Mucosa of descending colon (tissue), 3 donors: ENCODE results near the gene LTO1. TPM values are rescaled to one million over a fixed set of nuclear protein-coding genes. Genes with fewer than 3 reads are reported as not detected.

Experiments
- ATAC-seq: fragments of 200-7000 bp; cut with Tn5 transposase; one replicate; pipeline ENCODE4 v1.9.1; 2020; ENCODE audit warnings: mild to moderate bottlenecking, moderate library complexity
- DNase-seq, 3 donors: peaks; one replicate each; pipeline ENCODE4 v3.0.0-alpha.2; 2020
- H3K36me3 ChIP-seq: fragments of 200-600 bp; one replicate; pipeline ENCODE4 v1.8.0; 2021; ENCODE audit warnings: low read depth, mild to moderate bottlenecking
- H3K4me1 ChIP-seq: fragments of 200-600 bp; one replicate; pipeline ENCODE4 v1.8.0; 2021; ENCODE audit warnings: low read depth, mild to moderate bottlenecking
- H3K4me3 ChIP-seq: fragments of 200-600 bp; one replicate; pipeline ENCODE4 v1.8.0; 2021; ENCODE audit warnings: mild to moderate bottlenecking
- H3K9me3 ChIP-seq: fragments of 200-600 bp; one replicate; pipeline ENCODE4 v1.8.0; 2021; ENCODE audit warnings: mild to moderate bottlenecking
- intact Hi-C, 2 donors: fragments of 100-400 bp; cut with DNase I in 1 of 2; cut with micrococcal nuclease in 1 of 2; formaldehyde crosslinking; loops; one replicate each; pipeline versions ENCODE4 v1.11.0 to v1.11.1; 2022; cut with DNase I, micrococcal nuclease
- total RNA-seq, 3 donors: library from RNA; stranded (reverse); fragmentation: NEBNext Ultra II Directional in 2 of 3; extraction: Animal tissue kit (Norgen Biotek cat#: 25700) in 2 of 3; gene quantifications; one replicate each; pipeline versions ENCODE4 v1.2.1 to v1.2.4, GENCODE V29; 2021 to 2023
- TF ChIP-seq, protein P1 (sequence below): fragments of 200-600 bp; IDR thresholded peaks from one replicate; pipeline ENCODE4 v1.8.0; 2022; ENCODE audit warnings: antibody characterized with exemption, mild to moderate bottlenecking
- donor health status: DM: no; HTN: no; CAD: no; lungs with moderate emphysema.
- donor health status: DM: no; HTN: no; CAD: no.
- donor health status: DM: no; HTN: yes; CAD: no.

Gene LTO1
- total RNA-seq, 3 donors from 2014 or later, result 21.8 to 30.5 (median 22.4) TPM

- ATAC-seq, result no peak
- Histone ChIP-seq H3K4me3 (no peak overlapping the region), H3K9me3 (no peaks in the 10 kb centered on the region), H3K4me1 (peaks cover 16% of the 10 kb centered on the region), H3K36me3 (no peaks in the 10 kb centered on the region)
- DNase-seq, result peak in 1 of 3 donors; percentile 27
- intact Hi-C loops, result loop anchor here in 1 of 2 donors (5.0 to 10.0 kb wide), 2 partner anchors 360 to 543 kb away; no protein-coding TSS in a partner anchor
- TF ChIP-seq, protein P1, sequence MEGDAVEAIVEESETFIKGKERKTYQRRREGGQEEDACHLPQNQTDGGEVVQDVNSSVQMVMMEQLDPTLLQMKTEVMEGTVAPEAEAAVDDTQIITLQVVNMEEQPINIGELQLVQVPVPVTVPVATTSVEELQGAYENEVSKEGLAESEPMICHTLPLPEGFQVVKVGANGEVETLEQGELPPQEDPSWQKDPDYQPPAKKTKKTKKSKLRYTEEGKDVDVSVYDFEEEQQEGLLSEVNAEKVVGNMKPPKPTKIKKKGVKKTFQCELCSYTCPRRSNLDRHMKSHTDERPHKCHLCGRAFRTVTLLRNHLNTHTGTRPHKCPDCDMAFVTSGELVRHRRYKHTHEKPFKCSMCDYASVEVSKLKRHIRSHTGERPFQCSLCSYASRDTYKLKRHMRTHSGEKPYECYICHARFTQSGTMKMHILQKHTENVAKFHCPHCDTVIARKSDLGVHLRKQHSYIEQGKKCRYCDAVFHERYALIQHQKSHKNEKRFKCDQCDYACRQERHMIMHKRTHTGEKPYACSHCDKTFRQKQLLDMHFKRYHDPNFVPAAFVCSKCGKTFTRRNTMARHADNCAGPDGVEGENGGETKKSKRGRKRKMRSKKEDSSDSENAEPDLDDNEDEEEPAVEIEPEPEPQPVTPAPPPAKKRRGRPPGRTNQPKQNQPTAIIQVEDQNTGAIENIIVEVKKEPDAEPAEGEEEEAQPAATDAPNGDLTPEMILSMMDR, result no peak
These were observed 27.8 kb downstream of the LTO1 start for GRCh38 chr11:69647390-69647748.

- Histone ChIP-seq H3K9me3 (no peaks in the 10 kb centered on the region), H3K4me3 (no peak overlapping the region), H3K4me1 (peaks cover 16% of the 10 kb centered on the region), H3K36me3 (no peaks in the 10 kb centered on the region)
- DNase-seq, result peak in 1 of 3 donors; percentile 39
- TF ChIP-seq, protein P1, result no peak
- ATAC-seq, result no peak
- intact Hi-C loops, result loop anchor here in 1 of 2 donors (5.0 to 10.0 kb wide), 2 partner anchors 359 to 542 kb away; no protein-coding TSS in a partner anchor
These were observed 28.4 kb downstream of the LTO1 start for GRCh38 chr11:69646493-69647389.

DNA sequence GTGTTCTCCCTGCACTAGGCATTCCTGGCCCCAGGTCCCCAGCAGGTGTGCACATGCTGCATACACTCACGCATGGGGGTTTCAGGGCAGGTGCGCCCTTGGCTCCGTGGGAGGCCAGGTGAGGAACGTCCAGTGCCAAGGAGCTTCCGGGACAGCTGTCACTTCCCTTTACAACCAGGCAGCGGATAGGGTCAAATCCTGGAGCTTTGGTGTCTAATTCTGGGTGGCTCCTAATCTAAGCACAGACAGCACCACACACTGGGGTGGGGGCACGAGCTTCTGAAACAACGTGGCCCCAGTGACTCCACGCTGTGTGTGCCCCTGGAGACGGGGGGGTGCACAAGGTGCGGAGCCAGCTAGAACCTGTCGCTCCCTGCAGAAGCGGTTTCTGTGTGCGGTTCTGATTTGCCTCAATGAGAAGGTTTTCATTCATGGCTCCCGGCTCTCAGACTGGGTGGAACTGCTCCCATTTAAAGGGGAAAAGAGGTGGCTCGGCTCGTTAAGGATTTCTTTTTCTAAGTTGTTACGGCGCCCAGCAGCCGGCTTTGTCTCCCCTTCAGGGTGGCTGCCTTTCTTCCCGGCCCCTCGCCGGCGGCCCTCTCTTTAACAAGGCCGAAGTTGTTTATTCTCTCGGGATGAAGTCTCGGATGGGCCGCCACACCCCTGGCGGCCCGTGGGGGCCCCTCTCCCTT lies 29.2 kb downstream of the LTO1 start:
- DNase-seq (peak in 1 of 3 donors; percentile 47), ATAC-seq (no peak)
- TF ChIP-seq, protein P1, result no peak
- Histone ChIP-seq H3K4me3 (no peak overlapping the region), H3K4me1 (peaks cover 21% of the 10 kb centered on the region), H3K9me3 (no peaks in the 10 kb centered on the region), H3K36me3 (no peaks in the 10 kb centered on the region)
- intact Hi-C loops, result loop anchor here in 1 of 2 donors (5.0 to 10.0 kb wide), 2 partner anchors 359 to 541 kb away; no protein-coding TSS in a partner anchor

- TF ChIP-seq, protein P1, result no peak
- H3K4me3 ChIP-seq, result no peak overlapping the region
- H3K36me3 ChIP-seq, result no peaks in the 10 kb centered on the region
- H3K9me3 ChIP-seq, result no peaks in the 10 kb centered on the region
- intact Hi-C loops, result loop anchor here (5.0 to 10.0 kb wide), 3 partner anchors 358 to 543 kb away; no protein-coding TSS in a partner anchor
- peaks cover 25% of the 10 kb centered on the region for H3K4me1 ChIP-seq
- ATAC-seq, result no peak
- peak in 1 of 3 donors; percentile 52 for DNase-seq
These were observed 30.0 kb downstream of the LTO1 start for GRCh38 chr11:69644962-69645675.
